Kidney epithelial cell (primary cell): ENCODE measurements around the gene MTHFD1L. TPM values are rescaled to one million over a fixed set of nuclear protein-coding genes. Genes with fewer than 3 reads are reported as not detected.

Experiments used
- DNase-seq: peaks from one replicate; pipeline ENCODE4 v3.0.0-alpha.2; 2010; ENCODE audit warnings: low read depth
- H3K27me3 ChIP-seq: 2 replicates; pipeline ENCODE4 v1.6.0; 2011; ENCODE audit warnings: low read length; ENCODE audit not compliant: control insufficient read depth, insufficient read depth
- H3K36me3 ChIP-seq: 2 replicates; pipeline ENCODE4 v1.5.1; 2011; ENCODE audit warnings: low read length; ENCODE audit not compliant: control insufficient read depth, insufficient read depth
- H3K4me3 ChIP-seq: 2 replicates; pipeline ENCODE4 v1.5.1; 2011; ENCODE audit warnings: low read depth, mild to moderate bottlenecking, control low read depth, low read length
- total RNA-seq: library from RNA; depleted of rRNA; stranded (reverse); fragments of >200 nt; gene quantifications from 2 replicates; pipeline ENCODE4 v1.2.3, GENCODE V29; 2015
- TF ChIP-seq, protein P1 (sequence below): IDR thresholded peaks from 2 replicates; pipeline ENCODE4 v1.5.1; 2011; ENCODE audit warnings: mild to moderate bottlenecking, moderate library complexity, low read length, control low read depth, inconsistent platforms; ENCODE audit not compliant: insufficient read depth, poor library complexity, severe bottlenecking

Gene MTHFD1L
- total RNA-seq, 1 donor from 2014 or later = 116 TPM

DNA sequence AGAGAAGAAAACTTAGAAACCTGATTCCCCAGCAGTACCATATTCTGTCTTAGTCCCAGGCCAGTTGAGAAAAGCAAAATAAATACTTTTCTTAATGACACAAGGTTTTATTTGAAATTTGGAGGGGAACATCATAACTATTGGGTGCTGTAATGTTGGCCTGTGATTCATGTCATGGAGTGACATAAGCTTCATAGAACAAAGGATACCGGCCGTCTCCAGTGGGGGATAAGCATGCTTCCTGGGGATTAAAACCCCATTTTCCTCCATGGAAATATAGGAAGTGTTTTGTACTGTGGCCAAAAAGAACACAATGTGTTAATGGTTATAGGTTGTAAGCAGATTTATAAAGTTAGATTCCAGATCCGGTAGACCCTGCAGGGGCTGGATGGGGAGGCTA is 18.0 kb downstream of the MTHFD1L start:
- DNase-seq = no peak
- Histone ChIP-seq H3K36me3 (peaks cover 1% of the 10 kb centered on the region), H3K4me3 (no peak overlapping the region), H3K27me3 (no peaks in the 10 kb centered on the region)
- TF ChIP-seq, protein P1, sequence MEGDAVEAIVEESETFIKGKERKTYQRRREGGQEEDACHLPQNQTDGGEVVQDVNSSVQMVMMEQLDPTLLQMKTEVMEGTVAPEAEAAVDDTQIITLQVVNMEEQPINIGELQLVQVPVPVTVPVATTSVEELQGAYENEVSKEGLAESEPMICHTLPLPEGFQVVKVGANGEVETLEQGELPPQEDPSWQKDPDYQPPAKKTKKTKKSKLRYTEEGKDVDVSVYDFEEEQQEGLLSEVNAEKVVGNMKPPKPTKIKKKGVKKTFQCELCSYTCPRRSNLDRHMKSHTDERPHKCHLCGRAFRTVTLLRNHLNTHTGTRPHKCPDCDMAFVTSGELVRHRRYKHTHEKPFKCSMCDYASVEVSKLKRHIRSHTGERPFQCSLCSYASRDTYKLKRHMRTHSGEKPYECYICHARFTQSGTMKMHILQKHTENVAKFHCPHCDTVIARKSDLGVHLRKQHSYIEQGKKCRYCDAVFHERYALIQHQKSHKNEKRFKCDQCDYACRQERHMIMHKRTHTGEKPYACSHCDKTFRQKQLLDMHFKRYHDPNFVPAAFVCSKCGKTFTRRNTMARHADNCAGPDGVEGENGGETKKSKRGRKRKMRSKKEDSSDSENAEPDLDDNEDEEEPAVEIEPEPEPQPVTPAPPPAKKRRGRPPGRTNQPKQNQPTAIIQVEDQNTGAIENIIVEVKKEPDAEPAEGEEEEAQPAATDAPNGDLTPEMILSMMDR = no peak

DNA sequence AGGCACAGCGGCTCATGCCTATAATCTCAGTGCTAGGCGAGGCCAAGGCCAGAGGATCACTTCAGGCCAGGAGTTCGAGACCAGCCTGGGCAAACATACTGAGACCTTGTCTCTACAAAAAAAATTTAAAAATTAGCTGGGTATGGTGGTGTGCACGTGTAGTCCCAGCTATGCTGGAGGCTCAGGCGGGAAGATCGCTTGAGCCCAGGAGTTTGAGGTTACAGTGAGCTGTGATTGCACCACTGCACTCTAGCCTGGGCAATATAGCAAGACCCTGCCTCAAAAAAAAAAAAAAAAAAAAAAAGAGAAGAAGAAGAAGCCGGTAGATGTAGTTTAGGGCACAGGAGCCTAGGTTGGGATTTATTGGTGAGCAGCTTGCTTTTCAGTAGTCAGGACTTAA is 20.7 kb downstream of the MTHFD1L start:
- TF ChIP-seq, protein P1 = no peak
- no peak for DNase-seq
- Histone ChIP-seq H3K36me3 (peaks cover 1% of the 10 kb centered on the region), H3K27me3 (no peaks in the 10 kb centered on the region), H3K4me3 (no peak overlapping the region)

DNA sequence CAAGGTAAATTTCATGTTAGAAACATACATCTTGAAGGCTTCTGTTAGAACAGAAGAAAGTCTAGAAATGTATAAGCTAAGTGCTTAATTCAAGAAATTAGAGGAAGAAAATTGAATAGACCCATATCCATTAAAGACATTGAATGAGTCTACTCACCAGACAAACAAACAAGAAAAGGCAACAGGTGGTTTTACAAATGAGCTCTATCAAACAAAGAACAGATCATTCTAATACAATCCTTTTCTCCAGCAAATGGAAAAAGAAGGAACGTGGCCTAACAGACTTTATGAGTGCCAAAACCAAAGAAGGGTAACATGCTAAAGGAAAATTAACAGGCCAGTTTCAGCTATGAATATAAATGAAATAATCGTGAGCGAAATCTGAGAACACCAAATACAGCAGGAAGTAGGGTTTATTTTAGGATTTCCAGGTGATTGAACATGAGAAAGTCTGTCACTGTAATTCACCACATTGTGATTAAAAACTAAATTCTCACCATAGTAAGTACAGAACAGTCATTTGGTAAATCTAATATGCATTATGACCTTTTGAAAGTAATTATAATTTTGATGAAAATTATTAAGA is 22.6 kb downstream of the MTHFD1L start:
- Histone ChIP-seq H3K27me3 (no peaks in the 10 kb centered on the region), H3K4me3 (no peak overlapping the region), H3K36me3 (peaks cover 3% of the 10 kb centered on the region)
- TF ChIP-seq, protein P1 = no peak
- DNase-seq = no peak

DNA sequence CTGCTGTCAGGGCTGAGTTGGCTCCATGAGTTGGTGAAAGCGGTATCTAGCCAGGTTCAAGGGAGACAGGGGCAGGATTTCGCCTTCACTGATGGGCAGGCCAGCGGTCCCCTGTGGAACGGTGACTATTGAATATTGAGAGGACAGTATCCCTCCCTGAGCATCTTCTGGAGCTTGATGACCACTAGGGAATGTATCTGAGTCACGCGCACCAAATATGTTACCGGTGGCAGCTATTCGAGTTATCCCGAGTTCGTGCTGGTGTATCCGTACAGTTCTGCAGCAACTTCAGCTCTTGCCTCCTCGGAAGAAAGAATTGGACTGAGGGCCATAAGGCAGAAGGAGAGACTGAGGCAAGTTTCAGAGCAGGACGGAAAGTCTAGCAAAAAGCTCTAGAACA is 24.8 kb downstream of the MTHFD1L start:
- TF ChIP-seq, protein P1 = no peak
- Histone ChIP-seq H3K27me3 (no peaks in the 10 kb centered on the region), H3K4me3 (no peak overlapping the region), H3K36me3 (peaks cover 1% of the 10 kb centered on the region)
- no peak for DNase-seq

DNA sequence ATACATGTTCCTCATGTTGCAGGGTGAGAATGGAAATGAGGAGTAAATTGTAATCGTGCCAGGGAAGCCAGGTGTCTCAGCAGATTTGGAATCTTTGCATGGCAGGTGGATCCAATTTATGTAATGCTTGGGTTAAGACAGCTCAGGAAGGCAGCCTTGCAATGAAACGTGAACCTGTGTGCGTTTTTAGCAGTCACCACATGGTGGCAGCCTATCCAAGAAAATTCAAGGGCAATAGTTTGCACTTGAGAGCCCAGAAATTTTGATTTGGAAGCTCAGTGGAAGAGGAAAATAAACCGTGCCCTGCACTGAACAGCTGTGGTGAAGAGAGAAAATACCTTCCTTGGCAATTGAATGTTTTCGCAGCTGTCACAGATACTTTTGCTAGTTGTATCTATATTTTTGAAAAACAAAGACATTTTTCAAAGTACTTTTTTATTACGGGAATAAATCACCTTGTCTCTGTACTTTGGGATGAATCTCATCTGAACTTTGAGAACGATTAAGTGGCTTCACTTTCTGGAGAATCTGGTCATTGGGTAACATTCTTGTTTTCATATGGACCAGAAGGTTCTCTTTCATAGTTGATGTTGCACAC is 26.5 kb downstream of the MTHFD1L start:
- Histone ChIP-seq H3K36me3 (peaks cover 1% of the 10 kb centered on the region), H3K27me3 (no peaks in the 10 kb centered on the region), H3K4me3 (no peak overlapping the region)
- TF ChIP-seq, protein P1 = peak; percentile 76
- peak; percentile 38 for DNase-seq
